SK-N-SH (cell line): ENCODE results near the gene FRMD8. TPM values are rescaled to one million over a fixed set of nuclear protein-coding genes. Genes with fewer than 3 reads are reported as not detected.

ENCODE experiments used
- CTCF ChIA-PET: fragments of 300-600, 350-600 bp; formaldehyde crosslinking; extraction: SDS; loops from one replicate; lab custom pipeline; 2021; lab: Yijun Ruan, JAX
- POLR2A ChIA-PET: fragments of 350-600 bp; sonication (Branson Sonifier 250); formaldehyde crosslinking; extraction: SDS; loops from one replicate; lab custom pipeline; 2020; ENCODE audit warnings: antibody characterized with exemption, inconsistent platforms; lab: Yijun Ruan, JAX
- DNase-seq: peaks from one replicate; pipeline ENCODE4 v3.0.0; 2012
- H2AFZ ChIP-seq: fragments of 200-600 bp; sonication (generic); 2 replicates; pipeline ENCODE4 v1.8.1; 2016; ENCODE audit warnings: antibody characterized with exemption, mild to moderate bottlenecking, low read depth
- H3F3A ChIP-seq: fragments of 200-600 bp; sonication (generic); replicated peaks from 2 replicates; pipeline ENCODE3; 2016; ENCODE audit warnings: antibody characterized with exemption, mild to moderate bottlenecking; ENCODE audit not compliant: insufficient read depth
- H3K27ac ChIP-seq, 2 experiments: fragments of 200-500 bp in 1 of 2; fragments of 200-600 bp in 1 of 2; sonication (Bioruptor generic) in 1 of 2; sonication (generic), shearing (Covaris generic) in 1 of 2; 2 replicates each; pipeline versions ENCODE4 v1.5.1 to v1.6.1; 2014 to 2016; ENCODE audit warnings: low read depth in 2 of 2, inconsistent platforms in 1 of 2, low read length in 1 of 2, mild to moderate bottlenecking in 1 of 2, mixed read lengths in 1 of 2
- H3K27me3 ChIP-seq: fragments of 200-600 bp; sonication (generic), shearing (Covaris generic); 2 replicates; pipeline ENCODE4 v1.6.1; 2016; ENCODE audit warnings: mixed run types; ENCODE audit not compliant: insufficient read depth
- H3K36me3 ChIP-seq, 2 experiments: fragments of 200-500 bp in 1 of 2; fragments of 200-600 bp in 1 of 2; sonication (Bioruptor generic) in 1 of 2; sonication (generic) in 1 of 2; replicated peaks in 1 of 2; 2 replicates each; pipeline versions ENCODE3 to v1.5.1; 2014 to 2016; ENCODE audit warnings: low read length in 1 of 2, mild to moderate bottlenecking in 1 of 2; ENCODE audit not compliant: insufficient read depth in 2 of 2, control insufficient read depth in 1 of 2
- H3K4me1 ChIP-seq, 2 experiments: fragments of 200-500 bp in 1 of 2; fragments of 200-600 bp in 1 of 2; sonication (Bioruptor generic) in 1 of 2; sonication (generic), shearing (Covaris generic) in 1 of 2; 2 replicates each; pipeline versions ENCODE4 v1.5.1 to v1.6.1; 2014 to 2016; ENCODE audit warnings: low read depth in 1 of 2, low read length in 1 of 2, mixed run types in 1 of 2; ENCODE audit not compliant: insufficient read depth in 2 of 2, control insufficient read depth in 1 of 2
- H3K4me2 ChIP-seq: fragments of 200-600 bp; sonication (generic), shearing (Covaris generic); 2 replicates; pipeline ENCODE4 v1.6.1; 2017; ENCODE audit warnings: mixed run types
- H3K4me3 ChIP-seq, 2 experiments: fragments of 200-500 bp in 1 of 2; fragments of 200-600 bp in 1 of 2; sonication (Bioruptor generic) in 1 of 2; sonication (generic), shearing (Covaris generic) in 1 of 2; 2 replicates each; pipeline versions ENCODE4 v1.5.1 to v1.8.1; 2014 to 2016; ENCODE audit warnings: low read depth in 2 of 2, inconsistent platforms in 1 of 2, low read length in 1 of 2, mild to moderate bottlenecking in 1 of 2, mixed read lengths in 1 of 2, moderate library complexity in 1 of 2
- H3K79me2 ChIP-seq: fragments of 200-600 bp; sonication (generic); 2 replicates; pipeline ENCODE4 v1.8.1; 2017; ENCODE audit warnings: mild to moderate bottlenecking; ENCODE audit not compliant: insufficient read depth
- H3K9ac ChIP-seq: fragments of 200-600 bp; sonication (generic); 2 replicates; pipeline ENCODE4 v1.6.1; 2017; ENCODE audit warnings: mixed run types
- H3K9me2 ChIP-seq: fragments of 200-600 bp; sonication (generic); 2 replicates; pipeline ENCODE4 v1.6.1; 2017; ENCODE audit warnings: mixed run types
- H3K9me3 ChIP-seq: fragments of 200-600 bp; sonication (generic); 2 replicates; pipeline ENCODE4 v1.6.1; 2017; ENCODE audit warnings: mixed run types, mild to moderate bottlenecking, moderate library complexity
- H4K20me1 ChIP-seq: fragments of 200-600 bp; sonication (generic); 2 replicates; pipeline ENCODE4 v1.6.1; 2017; ENCODE audit warnings: mild to moderate bottlenecking, mixed run types; ENCODE audit not compliant: insufficient read depth
- CHD2 ChIP-seq: fragments of 150-350 bp; IDR thresholded peaks from 2 replicates; pipeline ENCODE4 v1.6.1; 2018; ENCODE audit warnings: low read length; ENCODE audit not compliant: partially characterized antibody
- ELF1 ChIP-seq: IDR thresholded peaks from 2 replicates; pipeline ENCODE4 v1.4.0; 2012
- EP300 ChIP-seq, 2 experiments: IDR thresholded peaks; 2 replicates each; pipeline versions ENCODE4 v1.4.0 to v1.6.1; 2012; ENCODE audit warnings: borderline replicate concordance in 1 of 2, low read depth in 1 of 2, low read length in 1 of 2
- EZH2phosphoT487 ChIP-seq: fragments of 200-600 bp; sonication (generic); IDR thresholded peaks from 2 replicates; pipeline ENCODE4 v1.6.1; 2017; ENCODE audit warnings: low read depth, mixed run types, mild to moderate bottlenecking, antibody characterized with exemption, moderate library complexity, borderline replicate concordance
- FOXJ3 ChIP-seq: sonication (generic); formaldehyde crosslinking; IDR thresholded peaks from 2 replicates; pipeline ENCODE4 v1.5.1; 2020; ENCODE audit warnings: mild to moderate bottlenecking, missing genetic modification reagents
- FOXM1 ChIP-seq: IDR thresholded peaks from 2 replicates; pipeline ENCODE4 v1.4.0; 2012; ENCODE audit warnings: low read depth, mild to moderate bottlenecking
- GABPA ChIP-seq: IDR thresholded peaks from 2 replicates; pipeline ENCODE4 v1.4.0; 2012; ENCODE audit warnings: low read depth, mild to moderate bottlenecking
- GATA2 ChIP-seq: sonication (generic); formaldehyde crosslinking; IDR thresholded peaks from 2 replicates; pipeline ENCODE4 v1.5.0; 2020; ENCODE audit warnings: mild to moderate bottlenecking, missing genetic modification reagents
- JUND ChIP-seq: IDR thresholded peaks from 2 replicates; pipeline ENCODE4 v1.4.0; 2012
- MAX ChIP-seq: IDR thresholded peaks from 2 replicates; pipeline ENCODE4 v1.4.0; 2012; ENCODE audit warnings: low read depth
- NFIC ChIP-seq: IDR thresholded peaks from 2 replicates; pipeline ENCODE4 v1.4.0; 2012; ENCODE audit warnings: borderline replicate concordance
- NRF1 ChIP-seq: IDR thresholded peaks from 2 replicates; pipeline ENCODE4 v1.6.1; 2012; ENCODE audit warnings: low read depth, mild to moderate bottlenecking, low read length
- POLR2AphosphoS5 ChIP-seq: IDR thresholded peaks from 2 replicates; pipeline ENCODE4 v1.6.1; 2012; ENCODE audit warnings: low read depth, low read length
- RAD21 ChIP-seq: IDR thresholded peaks from 2 replicates; pipeline ENCODE4 v1.6.1; 2012; ENCODE audit warnings: mild to moderate bottlenecking, low read length
- RCOR1 ChIP-seq: fragments of 150-350 bp; IDR thresholded peaks from 2 replicates; pipeline ENCODE4 v1.6.1; 2017; ENCODE audit warnings: antibody characterized with exemption, low read length
- RXRA ChIP-seq: IDR thresholded peaks from 2 replicates; pipeline ENCODE4 v1.4.0; 2012; ENCODE audit warnings: low read depth, mild to moderate bottlenecking, borderline replicate concordance
- SIN3A ChIP-seq: IDR thresholded peaks from 2 replicates; pipeline ENCODE4 v1.6.1; 2012; ENCODE audit warnings: low read depth, mild to moderate bottlenecking, low read length, moderate library complexity, borderline replicate concordance
- TAF1 ChIP-seq: IDR thresholded peaks from 2 replicates; pipeline ENCODE4 v1.6.1; 2012; ENCODE audit warnings: low read depth, mild to moderate bottlenecking, low read length, moderate library complexity, borderline replicate concordance
- TEAD4 ChIP-seq: IDR thresholded peaks from 2 replicates; pipeline ENCODE4 v1.4.0; 2012; ENCODE audit warnings: mild to moderate bottlenecking, borderline replicate concordance; ENCODE audit not compliant: insufficient read depth
- YY1 ChIP-seq: IDR thresholded peaks from 2 replicates; pipeline ENCODE4 v1.4.0; 2012; ENCODE audit warnings: low read depth, mild to moderate bottlenecking
- ZBTB33 ChIP-seq: IDR thresholded peaks from 2 replicates; pipeline ENCODE4 v1.4.0; 2012; ENCODE audit warnings: low read depth, borderline replicate concordance
- WGBS: methylation state at CpG from one replicate; pipeline ENCODE4 v1.1.6; 2017; ENCODE audit warnings: low lambda C conversion rate; 5-methylcytosine and 5-hydroxymethylcytosine counted together
- polyA plus RNA-seq, 3 experiments: library from polyadenylated mRNA; depleted of rRNA; stranded (reverse); fragments of >200 nt; gene quantifications; 2 replicates each; pipeline ENCODE4 v1.2.3, GENCODE V29; 2012

Gene FRMD8
- polyA plus RNA-seq, 1 of the 3 experiments (the other 2 are of a cell fraction) = 19.0 TPM

- CTCF ChIA-PET = interaction anchor here (1.8 to 3.6 kb wide), 3 partner anchors 11 to 64 kb away, joined by 5 to 20 read pairs (median 5); no protein-coding TSS in a partner anchor
- Histone ChIP-seq H3K9me2 (no peaks in the 10 kb centered on the region), H3K4me1 (no peaks in the 10 kb centered on the region), H3K36me3 (peaks cover 14 to 29% of the 10 kb centered on the region in 2 experiments), H3K4me2 (no peak overlapping the region), H3K79me2 (no peaks in the 10 kb centered on the region), H3K27ac (no peak overlapping the region), H3F3A (peaks cover 3% of the 10 kb centered on the region), H2AFZ (no peak overlapping the region), H3K27me3 (no peaks in the 10 kb centered on the region), H3K4me3 (no peak overlapping the region), H4K20me1 (no peaks in the 10 kb centered on the region), H3K9ac (no peak overlapping the region), H3K9me3 (no peaks in the 10 kb centered on the region)
- no peak for TF ChIP-seq ELF1
- no peak for TF ChIP-seq GABPA
- no peak for TF ChIP-seq EZH2phosphoT487
- no peak for TF ChIP-seq NRF1
- TF ChIP-seq RCOR1 = no peak
- no peak for TF ChIP-seq CHD2
- no peak for TF ChIP-seq TAF1
- TF ChIP-seq RAD21 = no peak
- no peak for TF ChIP-seq FOXJ3 (CRISPR knock-in tag)
- no peak for TF ChIP-seq RXRA
- TF ChIP-seq GATA2 (CRISPR knock-in tag) = no peak
- TF ChIP-seq POLR2AphosphoS5 = no peak
- no peak for TF ChIP-seq MAX
- no peak for TF ChIP-seq JUND
- TF ChIP-seq SIN3A = no peak
- no peak for TF ChIP-seq TEAD4
- TF ChIP-seq NFIC = no peak
- no peak for TF ChIP-seq EP300 (IDR thresholded peaks at IDR 0.05; ENCODE audit: borderline replicate concordance in 1 of 2, low read depth in 1 of 2, low read length in 1 of 2)
- DNase-seq = no peak
- 96% methylated on average over 17 of the region's 24 CpGs for WGBS
- POLR2A ChIA-PET = no interaction called here
Observed at GRCh38 chr11:65404638-65405339, 18.4 kb downstream of the FRMD8 start.

- no peaks in the 10 kb centered on the region for H3K27me3 ChIP-seq
- H3K27ac ChIP-seq = no peak overlapping the region
- no peak overlapping the region for H2AFZ ChIP-seq
- H3K9me2 ChIP-seq = no peaks in the 10 kb centered on the region
- DNase-seq = no peak
- no peaks in the 10 kb centered on the region for H3K9me3 ChIP-seq
- TF ChIP-seq MAX (no peak), ZBTB33 (no peak), TEAD4 (no peak), GATA2 (CRISPR knock-in tag) (no peak), YY1 (no peak), FOXM1 (no peak)
- H3K36me3 ChIP-seq = peaks cover 13 to 15% of the 10 kb centered on the region in 2 experiments
- peaks cover 5% of the 10 kb centered on the region; the same call in 1 of the 2 replicates for H3K79me2 ChIP-seq
- H3K9ac ChIP-seq = no peak overlapping the region
- ChIA-PET CTCF (interaction anchor here (1.8 kb wide), 1 partner anchor 100 kb away, joined by 4 read pairs; no protein-coding TSS in a partner anchor), POLR2A (no interaction called here)
- 90% methylated on average over 14 of the region's 29 CpGs for WGBS
- peaks cover 4 to 5% of the 10 kb centered on the region in 2 experiments; a peak in 2 of 4 replicates for H3K4me1 ChIP-seq
- no peak overlapping the region for H3K4me3 ChIP-seq
- no peaks in the 10 kb centered on the region for H4K20me1 ChIP-seq
- no peak overlapping the region for H3K4me2 ChIP-seq
- H3F3A ChIP-seq = no peaks in the 10 kb centered on the region
Observed at GRCh38 chr11:65410936-65411680, 24.7 kb downstream of the FRMD8 start.
